Head of caudate nucleus (tissue), 42 donors: ENCODE results near the gene MCF2L2.

Source experiments
- DNase-seq, 42 donors: peaks; one replicate each; pipeline versions ENCODE4 v3.0.0 to v3.0.0-alpha.2; 2020 to 2021; ENCODE audit warnings: mixed read lengths in 7 of 42
- intact Hi-C: fragments of 100-400 bp; cut with DNase I; formaldehyde crosslinking; loops from one replicate; pipeline ENCODE4 v1.15.0; 2022

MCF2L2 gene

DNA sequence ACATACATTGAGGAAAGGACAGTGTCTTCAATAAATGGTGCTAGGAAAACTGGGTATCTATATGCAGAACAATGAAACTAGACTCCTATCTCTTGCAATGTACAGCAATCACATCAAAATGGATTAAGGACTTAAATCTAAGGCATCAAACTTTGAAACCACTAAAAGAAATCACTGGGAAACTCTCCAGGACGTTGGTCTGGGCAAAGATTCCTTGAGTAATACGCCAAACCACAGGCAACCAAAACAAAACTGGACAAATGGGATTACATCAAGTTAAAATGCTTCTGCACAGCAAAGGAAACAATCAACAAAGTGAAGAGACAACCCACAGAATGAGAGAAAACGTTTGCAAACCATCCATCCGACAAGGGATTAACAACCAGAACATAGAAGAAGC is 280.4 kb downstream of the MCF2L2 start:
- intact Hi-C loops: no loop called here
- no peak for DNase-seq

- intact Hi-C loops: no loop called here
- no peak for DNase-seq
These were observed 284.1 kb downstream of the MCF2L2 start for GRCh38 chr3:183144363-183144762.

- intact Hi-C loops: no loop called here
- no peak for DNase-seq
These were observed 286.2 kb downstream of the MCF2L2 start for GRCh38 chr3:183142199-183142598.

DNA sequence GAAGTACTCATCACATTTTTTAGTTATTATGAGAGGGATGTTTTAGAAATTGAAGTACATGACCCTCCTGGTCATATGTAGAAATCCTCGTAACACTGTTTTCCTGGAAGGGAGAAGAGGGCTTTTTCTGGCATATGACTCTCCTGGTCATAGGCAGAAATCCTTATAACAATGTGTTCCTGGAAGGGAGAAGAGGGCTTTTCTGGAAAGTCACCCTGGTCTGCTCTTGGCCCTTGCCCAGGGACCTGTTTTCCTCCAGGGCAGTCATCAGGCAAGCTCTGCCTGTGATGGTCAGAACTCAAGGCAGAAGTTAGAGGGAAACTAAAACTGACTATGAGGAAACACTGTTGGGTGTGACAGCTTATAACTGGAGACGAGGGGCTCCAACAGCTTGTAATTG is 293.6 kb downstream of the MCF2L2 start:
- intact Hi-C loops: no loop called here
- no peak for DNase-seq

GRCh38 chr3:183132409-183132808 is 296.0 kb downstream of the MCF2L2 start:
- intact Hi-C loops: no loop called here
- DNase-seq: no peak

DNA sequence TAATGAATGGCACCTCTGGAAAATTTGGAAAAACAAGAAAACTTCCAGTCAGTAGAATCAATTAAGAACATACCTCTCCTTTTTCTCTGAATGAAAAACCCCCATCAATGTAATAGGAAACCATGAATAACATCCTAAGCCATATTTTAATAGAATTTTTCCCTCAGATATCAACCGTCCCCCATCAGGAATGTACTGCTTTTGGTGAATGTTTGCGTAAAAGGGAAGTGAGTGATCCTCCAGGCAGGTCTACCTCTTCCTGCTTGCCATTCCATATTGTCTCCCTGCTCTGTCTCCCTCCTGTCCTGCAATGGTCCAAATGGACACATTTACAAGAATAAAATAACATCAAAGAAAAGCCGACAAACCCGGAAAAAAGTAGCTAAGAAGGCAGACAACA is 296.7 kb downstream of the MCF2L2 start:
- intact Hi-C loops: no loop called here
- DNase-seq: no peak

- intact Hi-C loops: no loop called here
- no peak for DNase-seq
These were observed 297.2 kb downstream of the MCF2L2 start for GRCh38 chr3:183131186-183131725.

GRCh38 chr3:183129243-183129642 is 299.2 kb downstream of the MCF2L2 start:
- DNase-seq: no peak

DNA sequence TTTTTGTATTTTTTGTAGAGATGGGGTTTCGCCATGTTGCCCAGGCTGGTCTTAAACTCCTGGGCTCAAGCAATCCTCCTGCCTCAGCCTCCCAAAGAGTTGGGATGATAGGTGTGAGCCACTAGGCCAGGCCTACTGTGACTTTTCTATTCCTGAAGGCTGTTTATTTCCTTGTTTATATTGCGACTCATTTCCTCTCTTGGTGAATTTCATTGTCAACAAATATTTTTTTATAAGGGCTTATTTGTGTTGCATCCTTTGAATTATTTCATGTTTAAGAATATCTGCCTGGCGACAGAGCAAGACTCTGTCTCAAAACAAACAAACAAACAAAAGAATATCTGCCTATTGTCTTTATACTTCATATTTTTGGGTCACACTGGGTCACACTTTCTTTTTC is 299.7 kb downstream of the MCF2L2 start:
- no peak for DNase-seq
- intact Hi-C loops: no loop called here

More at GRCh38 chr3:183129243-183129642, 299.2 kb downstream of the MCF2L2 start:
- intact Hi-C loops: no loop called here
